GM21360 (cell line): Measurements from ENCODE around the gene KCNB1.

Experiments
- ATAC-seq: cut with Tn5 transposase; IDR thresholded peaks from one replicate; pipeline ENCODE4 v1.9.1; 2021; ENCODE audit warnings: mild to moderate bottlenecking, moderate library complexity; ENCODE audit not compliant: unreplicated experiment

The KCNB1 gene

GRCh38 chr20:49471397-49471796 lies 11.1 kb downstream of the KCNB1 start:
- ATAC-seq, result no peak

- no peak for ATAC-seq
These were observed 11.5 kb downstream of the KCNB1 start for GRCh38 chr20:49470922-49471321.

DNA sequence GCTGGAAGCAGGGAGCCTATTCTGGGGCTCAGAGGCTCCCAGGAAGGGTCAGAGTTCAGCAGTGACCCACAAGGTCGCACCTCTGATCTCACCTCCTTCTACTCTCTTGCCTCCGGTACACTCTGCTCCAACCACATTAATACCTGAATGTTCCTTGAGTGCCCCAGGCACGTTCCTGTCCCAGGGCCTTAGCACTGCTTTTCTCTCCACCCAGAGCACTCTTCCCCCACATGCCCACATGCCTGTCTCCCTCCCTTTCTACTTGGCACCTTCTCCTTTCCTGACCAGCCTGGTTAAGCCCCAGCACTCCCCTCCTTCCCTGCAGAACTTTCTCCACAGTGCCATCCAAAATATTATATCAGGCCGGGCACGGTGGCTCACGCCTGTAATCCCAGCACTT lies 13.4 kb downstream of the KCNB1 start:
- no peak for ATAC-seq

DNA sequence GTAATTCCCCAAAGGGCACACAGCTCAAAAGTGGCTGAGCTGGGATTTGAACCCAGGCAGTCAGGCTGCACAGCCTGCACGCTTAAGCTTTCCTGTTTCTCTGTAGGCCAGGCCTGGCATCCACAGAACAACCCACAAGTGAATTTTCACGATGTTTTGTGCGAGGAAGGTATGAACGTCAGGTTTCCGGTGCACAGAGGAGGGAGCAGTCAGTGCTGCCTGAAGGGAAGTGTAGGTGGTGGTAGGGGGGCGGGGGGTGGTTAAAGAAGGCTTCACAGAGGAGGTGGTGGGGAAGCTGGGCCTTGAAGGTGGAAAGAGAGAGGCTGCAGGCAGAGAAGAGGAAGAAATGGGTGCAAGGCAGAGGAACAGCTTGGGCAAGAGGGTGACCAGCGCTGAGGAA lies 14.1 kb downstream of the KCNB1 start:
- ATAC-seq, result no peak

GRCh38 chr20:49466114-49466912 lies 16.2 kb downstream of the KCNB1 start:
- no peak for ATAC-seq

GRCh38 chr20:49464556-49464955 lies 17.9 kb downstream of the KCNB1 start:
- no peak for ATAC-seq

- ATAC-seq, result no peak
These were observed 19.8 kb downstream of the KCNB1 start for GRCh38 chr20:49462626-49463025.

DNA sequence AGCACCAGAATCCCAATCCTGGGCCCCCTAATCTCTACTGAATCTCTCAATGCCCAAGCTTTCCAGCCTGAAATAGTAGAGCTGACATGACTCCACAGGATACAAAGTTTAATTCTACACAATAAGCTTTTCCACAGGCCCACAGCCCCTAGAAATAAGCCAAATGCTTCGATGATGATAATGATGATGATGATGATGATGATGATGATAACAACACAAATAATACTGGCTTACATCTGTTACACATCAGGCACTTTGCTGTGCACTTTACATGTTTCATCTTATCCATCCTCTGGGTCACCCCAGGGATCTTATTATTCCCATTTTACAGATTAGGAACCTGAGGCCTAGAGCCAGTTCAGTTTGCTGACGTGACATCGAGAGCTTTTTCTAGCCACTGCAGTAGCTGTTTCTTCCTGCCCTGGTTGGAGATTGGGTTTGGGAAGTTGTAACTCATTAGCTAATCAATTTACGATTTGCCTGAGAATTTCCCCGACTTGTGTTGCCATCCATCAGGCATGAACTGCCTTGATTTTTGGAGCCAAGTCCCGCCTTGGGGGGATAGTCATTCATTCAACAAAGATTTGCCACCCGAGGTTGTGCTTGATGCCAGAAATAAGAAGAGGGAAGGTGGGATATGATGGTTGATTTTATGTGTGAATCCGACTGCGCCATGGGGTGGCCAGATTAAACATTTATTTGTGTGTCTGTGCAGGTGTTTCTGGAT lies 20.4 kb downstream of the KCNB1 start:
- ATAC-seq, result no peak

- no peak for ATAC-seq
These were observed 21.6 kb downstream of the KCNB1 start for GRCh38 chr20:49460916-49461315.

DNA sequence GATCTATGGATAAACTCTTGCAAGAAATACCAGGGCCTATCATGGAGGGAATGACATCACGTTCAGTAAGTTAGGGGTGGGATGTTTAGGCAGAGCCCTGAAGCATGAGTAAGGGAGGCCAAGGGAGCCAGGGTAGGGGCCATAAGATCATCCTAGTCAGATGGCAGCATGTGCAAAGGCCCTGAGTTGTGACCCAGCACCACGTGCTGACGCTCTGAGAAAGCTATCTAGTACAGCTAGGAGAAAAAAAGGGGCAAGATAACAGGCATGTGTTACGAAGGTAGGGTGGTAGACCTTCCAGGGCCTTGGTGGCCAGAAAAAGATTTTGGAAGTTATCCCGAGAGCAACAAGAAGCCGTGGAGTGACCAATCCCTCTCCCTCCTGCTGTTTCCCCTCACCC lies 22.3 kb downstream of the KCNB1 start:
- ATAC-seq, result no peak

GRCh38 chr20:49459684-49460083 lies 22.8 kb downstream of the KCNB1 start:
- ATAC-seq, result no peak

GRCh38 chr20:49457444-49457843 lies 25.0 kb downstream of the KCNB1 start:
- no peak for ATAC-seq

DNA sequence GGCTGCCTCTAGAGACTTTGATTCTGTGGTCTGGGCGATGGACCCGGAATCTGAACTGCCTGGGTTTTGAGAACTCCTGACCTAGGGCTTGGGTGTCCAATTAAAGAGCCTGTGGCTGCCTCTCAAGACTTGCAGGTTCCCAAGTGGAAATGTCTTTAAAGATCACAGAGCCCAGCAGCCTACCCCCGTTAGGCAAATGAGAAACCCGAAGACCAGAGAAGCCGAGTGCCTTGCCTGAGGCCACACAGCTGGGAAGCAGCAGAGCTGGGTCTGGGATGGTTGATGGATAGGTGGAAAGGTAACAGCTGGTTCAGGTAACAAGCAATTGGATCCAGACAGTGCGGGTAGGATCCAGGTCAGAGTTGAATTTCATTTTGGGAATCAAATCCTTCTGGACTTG lies 25.8 kb downstream of the KCNB1 start:
- no peak for ATAC-seq

DNA sequence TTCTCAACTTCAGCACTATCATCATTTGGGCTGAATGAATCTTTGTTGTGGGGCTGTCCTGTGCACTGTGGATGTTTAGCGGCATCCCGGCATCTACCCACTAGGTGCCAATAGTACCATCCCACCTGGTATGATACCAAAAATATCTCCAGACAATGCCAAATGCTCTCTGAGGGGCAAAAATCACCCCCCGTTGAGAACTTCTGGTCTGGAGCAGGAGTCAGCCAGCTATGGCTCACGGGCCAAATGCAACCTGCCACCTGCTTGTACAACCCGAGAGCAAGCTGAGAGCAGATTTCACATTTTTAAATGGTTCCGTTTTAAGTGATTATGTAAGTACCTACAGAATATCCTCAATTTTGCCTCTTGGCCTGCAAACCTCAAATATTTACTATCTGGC lies 26.8 kb downstream of the KCNB1 start:
- no peak for ATAC-seq

DNA sequence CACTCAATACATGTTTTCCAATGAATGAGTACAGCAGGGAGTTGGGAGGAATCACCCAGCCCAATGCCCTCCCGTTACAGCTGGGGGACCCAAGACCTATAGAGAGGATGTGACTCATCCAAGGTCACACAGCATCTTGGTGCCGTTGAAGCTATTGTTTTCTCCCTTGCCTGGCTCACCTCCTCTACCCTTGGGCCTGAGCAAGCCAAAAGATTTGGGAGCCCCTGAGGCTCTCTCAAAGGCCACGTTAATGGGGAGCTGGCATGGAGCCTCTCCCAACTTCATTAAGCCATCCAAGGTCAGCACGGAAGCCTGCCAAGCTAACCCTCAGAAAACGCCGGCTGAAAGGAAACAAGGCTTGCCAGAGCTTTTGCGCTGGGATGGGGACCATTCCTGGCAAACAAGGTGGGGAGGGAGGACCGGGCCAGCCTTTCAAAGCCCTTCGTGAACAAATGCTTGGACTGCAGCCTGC lies 30.4 kb downstream of the KCNB1 start:
- ATAC-seq, result no peak

DNA sequence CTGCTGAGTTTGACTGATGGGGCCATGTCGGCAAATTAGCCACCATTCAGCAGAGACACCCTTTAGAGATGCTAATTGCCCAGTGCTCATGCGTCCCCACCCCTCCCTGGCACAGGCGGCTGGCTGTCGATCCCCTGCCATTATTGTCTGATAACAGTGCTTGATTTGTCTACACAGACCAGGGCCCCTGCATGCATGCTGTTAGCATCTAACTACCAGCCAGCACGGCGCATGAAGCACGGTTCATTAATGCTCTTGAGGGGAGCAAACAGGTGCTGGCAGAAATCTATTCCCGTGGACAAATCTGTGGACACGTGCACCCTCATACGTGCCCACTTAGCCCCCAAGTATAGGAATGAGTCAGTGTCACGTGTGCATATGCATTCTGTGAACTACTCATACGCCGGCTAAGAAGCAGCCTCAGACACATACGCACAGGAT lies 32.2 kb downstream of the KCNB1 start:
- no peak for ATAC-seq

DNA sequence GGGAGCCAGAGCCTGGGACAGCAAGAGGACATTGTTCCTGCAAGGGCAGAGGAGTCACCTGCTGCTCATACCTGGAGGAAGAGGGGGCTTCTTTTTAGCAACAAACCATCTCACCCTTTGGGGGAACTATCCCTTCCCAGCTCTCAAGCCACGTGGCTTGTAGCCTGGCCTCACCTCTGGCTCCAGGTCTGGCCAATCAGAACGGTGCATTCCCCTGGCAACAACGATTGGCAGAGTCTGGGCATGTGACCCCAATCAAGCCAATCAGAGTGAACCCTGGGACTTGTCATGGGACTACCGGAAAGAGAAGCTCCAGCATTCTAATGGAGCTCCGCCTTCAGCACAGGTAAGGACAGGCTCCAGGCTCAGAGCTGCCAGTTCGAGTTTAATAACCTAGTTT lies 33.6 kb downstream of the KCNB1 start:
- no peak for ATAC-seq

DNA sequence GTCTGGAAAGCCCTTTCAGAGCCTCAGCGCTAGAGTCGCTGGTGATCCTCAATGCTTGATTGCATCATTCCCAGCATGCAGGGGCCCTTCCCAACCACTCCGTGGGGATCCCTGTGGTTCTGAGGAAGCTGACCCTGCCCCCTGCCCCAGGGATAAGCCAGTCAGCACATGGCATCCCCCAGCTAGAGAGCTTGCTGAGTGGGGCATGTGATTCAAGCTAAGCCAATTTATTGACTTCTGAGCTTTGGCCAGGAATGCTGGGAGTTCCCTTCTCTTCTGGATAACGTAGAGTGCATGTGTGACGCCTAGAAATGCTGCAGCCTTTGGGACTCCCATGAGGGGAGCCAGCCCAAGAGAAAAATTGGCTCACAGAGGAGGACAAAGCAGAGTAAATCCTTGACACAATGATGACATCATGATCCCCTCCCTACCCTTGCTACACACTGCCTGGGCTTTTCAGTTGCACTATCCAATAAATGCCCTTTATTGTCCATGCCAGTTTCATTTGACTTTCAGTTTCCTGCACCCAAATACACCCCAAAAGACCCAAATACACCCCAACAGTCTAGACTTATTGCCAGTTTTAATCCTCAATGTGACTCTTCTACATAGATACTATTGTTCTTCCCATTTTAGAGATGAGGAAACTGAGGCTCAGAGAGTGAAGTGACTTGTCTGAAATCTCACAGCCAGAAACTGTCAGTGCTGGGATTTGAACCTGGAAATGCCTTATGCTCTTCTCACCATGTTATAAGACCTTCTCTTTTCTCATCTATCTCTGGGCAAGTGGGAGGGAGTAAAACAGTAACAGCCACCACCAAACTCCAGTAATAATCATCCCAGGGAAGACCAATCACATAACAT lies 34.3 kb downstream of the KCNB1 start:
- no peak for ATAC-seq

DNA sequence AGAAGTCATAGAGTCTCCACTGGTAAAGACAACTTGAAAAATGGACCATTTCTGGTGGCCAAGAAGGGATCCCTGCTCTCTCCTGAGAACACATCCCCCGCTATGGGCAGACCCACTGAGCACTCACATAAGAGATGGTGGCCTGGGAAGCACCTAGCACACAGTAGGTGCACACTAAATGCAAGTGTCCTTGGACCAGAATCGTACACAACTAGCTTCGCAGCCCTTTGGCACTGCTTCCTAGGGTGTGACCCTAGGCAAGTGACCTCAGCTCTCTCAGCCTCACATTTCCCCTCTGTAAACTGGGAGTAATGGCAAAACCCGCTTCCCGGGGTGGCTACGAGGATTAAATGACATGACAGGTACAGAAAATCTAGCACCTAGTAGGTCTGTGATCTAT lies 35.1 kb downstream of the KCNB1 start:
- ATAC-seq, result no peak

- no peak for ATAC-seq
These were observed 35.7 kb downstream of the KCNB1 start for GRCh38 chr20:49446808-49447207.

DNA sequence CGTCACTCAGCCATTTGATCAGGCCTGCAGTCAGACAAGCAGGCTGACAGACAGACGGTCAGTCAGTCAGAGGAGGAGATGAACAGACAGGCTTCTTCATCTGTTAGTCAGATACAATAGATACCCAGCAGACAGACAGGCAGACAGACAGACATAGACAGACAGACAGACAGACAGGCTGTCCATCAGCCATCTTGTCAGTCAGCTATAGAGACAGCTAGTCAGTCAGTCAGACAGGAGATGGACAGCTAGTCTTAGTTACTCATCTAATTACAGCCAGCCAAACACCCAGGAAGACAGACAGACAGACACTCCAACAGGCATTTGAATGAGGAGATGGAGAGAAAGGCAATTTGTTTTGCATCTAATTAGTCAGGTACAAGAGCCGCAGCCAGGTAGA lies 36.4 kb downstream of the KCNB1 start:
- ATAC-seq, result no peak
